G401.6 (cell line): Measurements from ENCODE around the gene RBM28.

ENCODE experiments used
- FAIRE-seq: peaks from 2 replicates; lab custom pipeline; 2012; peaks lifted over from hg19 to GRCh38; lab: Jason Lieb, UNC

The RBM28 gene

DNA sequence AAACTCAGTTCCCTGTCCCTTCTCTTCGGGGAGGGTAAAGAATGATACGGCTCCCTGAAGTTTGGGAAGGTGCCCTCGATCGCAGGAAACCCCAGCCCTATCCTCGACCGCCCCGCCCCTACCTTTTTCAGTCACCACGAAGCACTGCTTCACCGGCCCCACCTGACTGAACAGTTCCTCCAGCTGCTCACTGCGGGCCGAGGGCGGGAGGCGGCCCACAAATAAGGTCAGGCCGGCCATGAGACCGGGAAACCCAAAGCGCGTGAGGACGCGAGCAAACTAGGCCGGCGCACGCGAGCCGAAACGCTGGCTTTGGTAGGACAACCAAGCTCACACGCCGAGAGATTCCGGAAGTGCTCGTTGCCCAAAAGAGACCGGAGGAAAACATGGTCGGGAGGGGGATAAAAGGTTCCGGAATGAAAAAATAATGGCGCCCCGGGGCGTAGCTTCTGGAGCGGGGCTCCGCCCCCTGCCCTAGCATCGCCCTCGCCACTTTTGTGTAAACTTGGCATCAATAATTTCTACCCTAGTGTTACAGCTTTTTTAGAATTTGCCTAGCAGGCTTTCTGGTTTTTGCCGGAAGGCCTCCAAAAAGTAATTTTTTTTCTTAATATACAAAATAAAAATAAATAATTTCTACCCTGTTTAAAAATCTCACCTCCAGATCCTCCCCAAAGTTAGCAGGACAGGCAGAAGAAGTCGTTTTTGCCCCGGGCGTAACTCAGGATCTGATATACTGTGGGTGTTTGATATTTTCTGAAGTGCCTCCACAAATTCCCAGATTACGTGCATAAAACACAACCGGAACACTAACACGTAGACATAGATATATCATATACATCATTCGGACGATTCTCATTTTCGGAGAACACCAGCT lies at the start of gene RBM28:
TSS of gene RBM28 (minus strand) at position 355 of the 877 bp plus-strand sequence. CDS start at position 240, 115 bp downstream.
- FAIRE-seq: peak; percentile 71

DNA sequence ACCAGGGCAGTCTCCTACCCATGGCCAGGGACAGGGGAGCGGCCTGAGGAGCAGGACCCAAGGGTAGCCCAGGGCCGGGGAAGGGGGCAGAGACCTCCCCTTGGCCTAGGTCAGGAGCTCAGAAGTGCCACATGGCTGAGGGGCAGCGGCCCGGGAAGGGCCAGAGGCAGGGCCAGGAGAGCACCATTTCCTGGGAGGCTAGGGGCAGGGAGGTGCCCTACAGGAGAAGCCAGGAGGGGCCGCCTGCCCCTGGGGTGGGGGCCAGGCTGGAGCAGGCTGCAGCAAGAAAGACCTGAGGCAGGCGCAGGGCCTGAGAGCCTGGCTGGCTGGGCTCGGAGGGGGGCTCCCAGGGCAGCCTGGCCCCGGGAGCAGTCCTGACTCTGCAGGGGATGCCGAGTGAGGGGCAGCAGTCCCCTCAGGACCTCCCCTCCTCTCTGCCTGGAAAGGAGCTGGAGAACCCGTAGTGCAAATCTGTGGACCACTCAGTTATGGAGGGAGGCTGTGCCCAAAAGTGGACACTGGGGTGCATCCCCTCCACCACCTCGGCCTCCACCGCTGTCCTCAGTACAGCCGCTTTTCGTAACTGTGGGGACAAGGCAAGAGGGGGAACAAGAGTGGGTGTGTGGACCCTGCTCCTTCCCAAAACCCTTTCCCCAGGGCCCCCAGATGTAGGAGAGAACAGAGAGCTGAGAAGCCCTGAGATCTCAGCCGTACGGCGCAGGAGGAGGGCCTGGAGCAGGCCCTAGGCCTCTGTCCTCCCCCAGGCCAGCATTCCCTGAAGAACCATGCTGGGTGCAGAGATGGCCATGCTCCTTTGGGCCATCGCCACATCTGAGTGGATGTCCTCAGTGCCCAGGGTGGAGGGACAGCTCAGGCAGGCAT lies 49.0 kb upstream of the RBM28 start:
- FAIRE-seq: no peak

DNA sequence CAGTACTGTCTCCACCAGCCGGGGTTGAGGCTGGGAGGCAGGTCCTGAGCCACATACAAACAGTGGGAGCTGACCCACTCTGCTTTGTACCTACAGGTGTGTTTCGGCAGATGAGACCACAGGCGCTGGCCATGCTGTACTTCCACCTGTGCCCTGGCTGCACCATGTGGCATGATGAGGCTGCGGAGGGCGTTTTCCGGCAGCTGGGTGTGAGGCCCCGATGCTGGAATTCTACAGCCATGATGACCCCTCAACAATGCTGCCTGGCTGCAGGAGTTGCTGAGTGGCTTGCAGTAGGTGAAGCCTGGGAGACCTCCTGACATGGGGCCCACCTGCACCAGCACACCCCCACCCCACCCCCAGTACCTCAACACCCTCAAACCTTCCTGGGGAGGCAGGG lies 48.1 kb upstream of the RBM28 start:
- FAIRE-seq: no peak

DNA sequence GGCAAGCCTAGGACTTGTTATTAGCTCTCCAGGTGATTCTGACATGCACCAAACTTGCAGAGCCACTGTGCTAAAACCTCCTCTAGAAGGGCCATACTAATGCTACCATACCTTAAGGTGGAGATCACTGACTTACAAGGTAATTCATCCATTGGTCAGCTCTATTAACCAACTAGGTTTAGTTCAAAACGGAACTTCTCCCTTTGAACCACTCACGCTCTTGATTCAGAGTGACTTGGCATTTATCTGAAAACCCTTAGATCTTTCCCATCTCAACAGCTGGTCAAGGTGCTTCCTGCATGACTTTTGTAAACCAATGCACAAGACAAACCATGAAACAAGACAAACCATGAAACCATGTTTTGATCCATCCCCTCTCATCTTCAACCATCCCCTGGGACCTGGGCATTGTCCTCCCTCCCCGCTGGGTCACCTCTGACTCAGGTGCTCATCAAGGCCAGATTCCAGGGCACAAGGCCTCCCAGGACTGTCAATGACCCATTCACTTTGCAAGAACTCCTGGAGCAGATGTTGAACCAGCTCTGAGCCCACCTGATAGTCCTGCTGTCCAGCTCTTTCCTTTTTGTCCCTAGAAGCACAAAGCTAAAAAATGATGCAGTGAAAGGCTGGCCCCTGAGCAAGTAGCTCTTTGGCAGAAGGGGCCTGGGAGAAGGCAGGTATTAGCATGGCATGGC lies 47.3 kb upstream of the RBM28 start:
- no peak for FAIRE-seq

DNA sequence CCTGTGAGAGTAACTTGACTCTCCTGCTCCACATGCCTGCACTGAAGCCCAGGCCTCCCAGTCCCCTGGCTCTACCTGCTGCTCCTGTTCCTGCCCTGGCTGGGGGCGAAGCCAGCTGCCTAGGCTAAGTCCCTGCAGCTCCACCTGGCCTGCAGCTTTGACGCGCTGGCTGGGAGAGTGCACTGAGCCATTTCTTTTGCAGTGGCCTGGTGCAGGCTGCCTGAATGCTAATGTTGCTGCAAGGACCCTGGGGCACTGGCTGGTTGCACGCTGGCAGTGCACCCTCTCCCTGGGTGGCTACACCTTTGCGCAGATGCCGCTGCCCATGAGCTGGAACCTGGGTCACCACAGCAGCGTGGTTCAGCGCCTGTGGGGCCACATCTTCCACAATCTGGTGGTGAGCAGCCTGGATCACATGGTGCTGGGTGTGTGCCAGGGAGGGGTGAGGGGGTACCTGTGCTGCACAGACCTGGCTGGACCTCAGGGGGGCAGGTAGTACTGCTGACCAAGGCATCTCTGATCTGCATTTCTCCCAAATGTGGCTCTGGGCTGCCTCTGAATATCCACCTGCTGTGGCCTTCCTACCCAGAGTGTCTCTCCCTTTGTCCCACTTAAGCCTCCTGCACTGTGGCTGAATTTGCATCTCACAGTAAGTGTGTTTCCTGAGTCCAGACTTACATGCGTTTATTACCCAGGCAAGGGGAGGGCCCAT lies 46.1 kb upstream of the RBM28 start:
- no peak for FAIRE-seq

- no peak for FAIRE-seq
Measured at GRCh38 chr7:128389085-128389617, 45.4 kb upstream of the RBM28 start.

- no peak for FAIRE-seq
Measured at GRCh38 chr7:128388145-128388485, 44.4 kb upstream of the RBM28 start.

GRCh38 chr7:128387216-128388144 lies 43.8 kb upstream of the RBM28 start:
- peak; percentile 84 for FAIRE-seq

- FAIRE-seq: no peak
Measured at GRCh38 chr7:128385988-128386925, 42.5 kb upstream of the RBM28 start.

- FAIRE-seq: no peak
Measured at GRCh38 chr7:128384726-128385125, 41.0 kb upstream of the RBM28 start.

GRCh38 chr7:128383776-128384175 lies 40.1 kb upstream of the RBM28 start:
- no peak for FAIRE-seq

DNA sequence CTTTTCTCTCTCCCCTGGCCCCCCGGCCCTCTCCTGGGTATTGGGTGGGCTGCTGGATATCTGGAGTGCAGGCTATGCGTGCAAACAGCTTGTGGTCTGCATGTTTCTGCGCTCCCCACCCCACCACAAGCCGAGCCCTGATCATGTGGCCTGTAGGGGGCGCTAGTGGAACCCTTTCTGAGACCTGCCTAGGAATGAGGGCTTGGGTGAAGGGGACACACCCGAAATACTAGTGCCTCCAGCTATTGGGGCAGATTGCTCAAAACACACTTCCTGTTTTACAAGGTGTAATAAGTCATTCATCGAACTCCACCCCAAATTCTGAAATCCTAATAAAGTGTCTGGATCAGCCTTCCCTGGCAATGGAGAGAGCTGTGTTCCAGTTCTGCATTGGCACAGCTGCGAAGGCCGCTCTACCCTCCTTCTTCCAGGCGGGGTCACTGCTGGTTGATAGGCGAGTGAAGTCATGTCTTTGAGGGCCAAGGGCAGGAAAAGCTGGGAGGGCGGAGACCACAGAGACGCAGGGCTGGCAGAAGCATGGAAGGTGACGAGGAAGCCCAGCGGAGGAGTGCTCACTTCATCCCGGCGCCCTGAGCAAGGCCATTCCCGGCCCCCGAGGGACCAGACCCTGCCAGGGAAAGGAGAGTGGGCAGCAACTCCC lies 37.6 kb upstream of the RBM28 start:
- FAIRE-seq: no peak

DNA sequence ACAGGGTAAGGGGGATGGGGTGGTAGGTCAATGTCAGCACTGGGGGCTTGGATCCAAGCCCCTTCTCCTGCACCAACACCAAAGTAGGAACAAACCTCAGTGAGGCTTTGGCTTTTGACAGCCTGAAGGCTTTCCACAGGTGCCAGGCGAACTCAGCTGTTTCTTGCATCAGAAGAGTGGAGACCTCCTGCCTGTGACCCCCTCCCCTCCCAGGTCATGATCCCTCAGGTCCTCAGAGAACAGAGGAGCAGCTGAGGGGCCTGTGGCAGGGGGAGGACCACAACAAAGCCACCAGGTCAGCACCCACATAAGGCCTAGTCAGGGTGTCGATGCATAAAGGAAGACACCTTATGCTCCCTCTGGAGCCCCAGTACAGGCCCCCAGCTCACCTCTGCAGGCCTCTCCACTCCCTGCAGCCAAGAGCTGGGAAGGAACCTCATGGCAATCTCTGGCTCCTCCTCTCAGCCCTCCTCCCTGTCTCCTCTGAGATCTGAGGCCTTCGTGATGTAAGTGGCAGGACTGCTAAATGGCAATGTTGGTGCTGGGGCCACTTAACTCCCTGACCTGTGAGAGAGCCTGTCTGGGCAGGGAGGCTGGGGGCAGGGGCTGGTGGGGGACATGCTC lies 36.9 kb upstream of the RBM28 start:
- FAIRE-seq: no peak

DNA sequence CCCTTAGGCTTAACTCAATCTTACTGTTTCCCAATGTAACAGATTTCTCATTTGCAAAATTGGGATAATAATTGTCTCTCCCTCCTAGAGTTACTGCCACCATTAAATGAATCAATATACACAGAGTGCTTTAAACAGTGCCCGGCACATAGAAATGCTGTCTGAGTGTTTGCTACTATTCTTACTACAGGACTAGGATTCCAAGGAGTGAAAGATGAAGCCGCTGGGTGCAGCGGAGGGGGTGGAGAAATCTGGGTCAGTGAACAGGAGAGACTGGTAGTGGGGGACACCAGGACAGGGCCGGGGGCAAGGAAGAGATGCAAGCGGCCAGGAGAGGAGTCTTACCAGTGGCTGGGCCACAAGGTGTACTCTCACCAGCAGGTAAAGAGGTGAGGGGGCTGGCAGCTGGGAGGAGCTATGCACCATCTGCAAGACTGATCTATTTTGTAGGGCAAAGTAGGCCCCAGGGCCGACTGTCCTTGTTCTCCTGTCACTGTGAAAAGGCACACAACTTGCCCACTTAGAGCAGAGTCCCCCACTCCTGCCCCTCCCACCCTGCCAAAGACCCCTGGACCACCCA lies 36.3 kb upstream of the RBM28 start:
- FAIRE-seq: no peak

- FAIRE-seq: no peak
Measured at GRCh38 chr7:128378637-128379036, 34.9 kb upstream of the RBM28 start.

GRCh38 chr7:128376077-128376476 lies 32.4 kb upstream of the RBM28 start:
- no peak for FAIRE-seq

DNA sequence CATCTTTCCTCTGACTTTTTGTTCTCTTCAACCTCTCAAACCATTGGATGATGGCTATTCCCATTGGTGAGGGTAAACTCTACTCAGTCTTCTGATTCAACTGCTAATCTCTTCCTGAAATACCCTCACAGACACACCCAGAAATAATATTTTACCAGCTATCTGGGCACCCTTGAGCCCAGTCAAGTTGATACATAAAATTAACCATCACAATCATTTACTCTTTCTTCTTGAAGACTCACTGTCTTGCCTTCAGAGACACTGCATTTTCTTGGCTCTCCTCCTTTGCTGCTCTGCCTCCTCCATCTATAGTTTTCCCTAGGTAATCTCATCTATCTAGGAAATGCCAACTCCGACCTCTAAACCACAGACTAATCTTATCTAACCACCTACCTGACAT lies 30.3 kb upstream of the RBM28 start:
- FAIRE-seq: no peak

GRCh38 chr7:128373606-128374005 lies 29.9 kb upstream of the RBM28 start:
- FAIRE-seq: no peak
